ENCODE measurements around the gene NUP160.
"Not testable (repeated sequence)": the region's sequence is repeated elsewhere in the genome, so short reads cannot be mapped to it uniquely, and the experiment has no call there.

NUP160 gene

GRCh38 chr11:47847892-47848699 lies at the start of gene NUP160:
Gene NUP160 (minus strand): TSS chr11:47848350. CDS start chr11:47848318, 32 bp downstream.
- TF ChIP-seq CTCF (IDR thresholded peaks at IDR 0.05; ENCODE audit: low read length, missing control alignments) = no peak
- H3K4me3 ChIP-seq (replicated peaks; ENCODE audit: low read depth, low read length) = peak within 1 kb of the TSS; percentile 99
- peak; percentile 53 for DNase-seq (ENCODE audit: low read depth)

- no peak overlapping the region for H3K4me3 ChIP-seq (replicated peaks; ENCODE audit: low read depth, low read length)
- TF ChIP-seq CTCF (IDR thresholded peaks at IDR 0.05; ENCODE audit: low read length, missing control alignments) = no peak
- DNase-seq (ENCODE audit: low read depth) = no peak
These were observed 48.0 kb upstream of the NUP160 start for GRCh38 chr11:47896199-47896598.

GRCh38 chr11:47895035-47895434 lies 46.9 kb upstream of the NUP160 start:
- DNase-seq (ENCODE audit: low read depth) = no peak
- TF ChIP-seq CTCF (IDR thresholded peaks at IDR 0.05; ENCODE audit: low read length, missing control alignments) = no peak
- H3K4me3 ChIP-seq (replicated peaks; ENCODE audit: low read depth, low read length) = no peak overlapping the region

GRCh38 chr11:47892546-47893276 lies 44.6 kb upstream of the NUP160 start:
- not testable (repeated sequence) for DNase-seq (ENCODE audit: low read depth); H3K4me3 ChIP-seq (replicated peaks; ENCODE audit: low read depth, low read length)

GRCh38 chr11:47891886-47892285 lies 43.7 kb upstream of the NUP160 start:
- no peak overlapping the region for H3K4me3 ChIP-seq (replicated peaks; ENCODE audit: low read depth, low read length)
- no peak for TF ChIP-seq CTCF (IDR thresholded peaks at IDR 0.05; ENCODE audit: low read length, missing control alignments)
- no peak for DNase-seq (ENCODE audit: low read depth)

- H3K4me3 ChIP-seq (replicated peaks; ENCODE audit: low read depth, low read length) = no peak overlapping the region
- no peak for DNase-seq (ENCODE audit: low read depth)
- no peak for TF ChIP-seq CTCF (IDR thresholded peaks at IDR 0.05; ENCODE audit: low read length, missing control alignments)
These were observed 41.7 kb upstream of the NUP160 start for GRCh38 chr11:47889714-47890441.

Data from fibroblast of pulmonary artery (primary cell).